ENCODE measurements around the gene DSCAM.

The DSCAM gene

GRCh38 chr21:40616377-40616704, 230.6 kb downstream of the DSCAM start:
- no peak overlapping the region for H3K4me3 ChIP-seq (ENCODE audit: insufficient read depth, low read length, poor library complexity, severe bottlenecking)
- H3K9ac ChIP-seq (ENCODE audit: low read length): no peak overlapping the region
- H3K79me2 ChIP-seq (ENCODE audit: insufficient read depth, low read length): no peaks in the 10 kb centered on the region
- H3K9me3 ChIP-seq (ENCODE audit: insufficient read depth, low read length): no peaks in the 10 kb centered on the region
- H2AFZ ChIP-seq (ENCODE audit: low read depth, low read length, severe bottlenecking): no peak overlapping the region
- TF ChIP-seq CTCF (IDR thresholded peaks at IDR 0.05; ENCODE audit: insufficient read depth, low read length, poor library complexity, severe bottlenecking) (no peak), EZH2phosphoT487 (conservative IDR thresholded peaks at IDR 0.05; ENCODE audit: low read length) (no peak)
- no peaks in the 10 kb centered on the region for H3F3A ChIP-seq (ENCODE audit: insufficient read depth)
- H4K20me1 ChIP-seq (ENCODE audit: low read depth, low read length): no peaks in the 10 kb centered on the region
- H3K27ac ChIP-seq (ENCODE audit: low read depth, low read length): no peak overlapping the region
- H3K36me3 ChIP-seq (ENCODE audit: low read length): no peaks in the 10 kb centered on the region
- H3K4me2 ChIP-seq (ENCODE audit: low read depth, low read length, poor library complexity, severe bottlenecking): no peak overlapping the region
- H3K9me2 ChIP-seq (replicated peaks; ENCODE audit: insufficient read depth, low read length): no peaks in the 10 kb centered on the region
- H3K27me3 ChIP-seq (ENCODE audit: low read length): no peaks in the 10 kb centered on the region

- no peaks in the 10 kb centered on the region for H4K20me1 ChIP-seq (ENCODE audit: low read depth, low read length)
Observed at GRCh38 chr21:40615505-40616376, 231.2 kb downstream of the DSCAM start.

GRCh38 chr21:40613546-40614030, 233.4 kb downstream of the DSCAM start:
- no peak for TF ChIP-seq EZH2phosphoT487 (conservative IDR thresholded peaks at IDR 0.05; ENCODE audit: low read length)
- TF ChIP-seq CTCF (IDR thresholded peaks at IDR 0.05; ENCODE audit: insufficient read depth, low read length, poor library complexity, severe bottlenecking): no peak
- H2AFZ ChIP-seq (ENCODE audit: low read depth, low read length, severe bottlenecking): no peak overlapping the region
- no peaks in the 10 kb centered on the region for H3K27me3 ChIP-seq (ENCODE audit: low read length)
- no peaks in the 10 kb centered on the region for H4K20me1 ChIP-seq (ENCODE audit: low read depth, low read length)
- H3K9ac ChIP-seq (ENCODE audit: low read length): no peak overlapping the region
- H3K4me3 ChIP-seq (ENCODE audit: insufficient read depth, low read length, poor library complexity, severe bottlenecking): no peak overlapping the region
- H3K9me3 ChIP-seq (ENCODE audit: insufficient read depth, low read length): no peaks in the 10 kb centered on the region
- H3K36me3 ChIP-seq (ENCODE audit: low read length): no peaks in the 10 kb centered on the region
- H3K79me2 ChIP-seq (ENCODE audit: insufficient read depth, low read length): no peaks in the 10 kb centered on the region
- no peak overlapping the region for H3K4me2 ChIP-seq (ENCODE audit: low read depth, low read length, poor library complexity, severe bottlenecking)
- H3K9me2 ChIP-seq (replicated peaks; ENCODE audit: insufficient read depth, low read length): no peaks in the 10 kb centered on the region
- H3F3A ChIP-seq (ENCODE audit: insufficient read depth): no peaks in the 10 kb centered on the region
- H3K27ac ChIP-seq (ENCODE audit: low read depth, low read length): no peak overlapping the region

More at GRCh38 chr21:40615505-40616376, 231.2 kb downstream of the DSCAM start:
- Histone ChIP-seq H3K36me3 (ENCODE audit: low read length) (no peaks in the 10 kb centered on the region), H3K4me3 (ENCODE audit: insufficient read depth, low read length, poor library complexity, severe bottlenecking) (no peak overlapping the region), H2AFZ (ENCODE audit: low read depth, low read length, severe bottlenecking) (no peak overlapping the region), H3K9me3 (ENCODE audit: insufficient read depth, low read length) (no peaks in the 10 kb centered on the region), H3K9ac (ENCODE audit: low read length) (no peak overlapping the region), H3K79me2 (ENCODE audit: insufficient read depth, low read length) (no peaks in the 10 kb centered on the region), H3K4me2 (ENCODE audit: low read depth, low read length, poor library complexity, severe bottlenecking) (no peak overlapping the region), H3F3A (ENCODE audit: insufficient read depth) (no peaks in the 10 kb centered on the region), H3K27ac (ENCODE audit: low read depth, low read length) (no peak overlapping the region), H3K27me3 (ENCODE audit: low read length) (no peaks in the 10 kb centered on the region), H3K9me2 (replicated peaks; ENCODE audit: insufficient read depth, low read length) (no peaks in the 10 kb centered on the region)
- TF ChIP-seq EZH2phosphoT487 (conservative IDR thresholded peaks at IDR 0.05; ENCODE audit: low read length) (no peak), CTCF (IDR thresholded peaks at IDR 0.05; ENCODE audit: insufficient read depth, low read length, poor library complexity, severe bottlenecking) (no peak)

All from SU-DHL-6 (cell line).